Measurements from ENCODE around the gene DAAM1.

The DAAM1 gene

DNA sequence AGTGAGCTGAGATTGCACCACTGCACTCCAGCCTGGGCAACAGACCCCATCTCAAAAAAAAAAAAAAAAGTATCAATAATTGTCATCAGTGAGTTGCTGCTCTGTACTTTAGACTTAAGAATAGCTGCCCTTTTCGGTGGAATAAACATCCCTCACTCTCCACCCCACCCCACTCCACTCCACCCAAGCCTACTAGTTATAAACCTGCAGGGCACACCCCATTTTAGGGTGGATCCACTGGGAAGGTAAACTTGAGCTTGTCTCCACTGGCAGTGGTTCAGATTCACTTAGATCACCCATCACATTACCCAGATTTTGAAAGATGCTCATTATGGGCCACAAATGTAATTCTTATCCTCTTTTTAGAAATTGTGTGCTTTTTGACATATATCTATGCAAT, 170.3 kb downstream of the DAAM1 start:
- no peak for DNase-seq (ENCODE audit: low read depth, low spot score)
- POLR2A ChIA-PET, result no interaction called here
- TF ChIP-seq CTCF (IDR thresholded peaks at IDR 0.05; ENCODE audit: insufficient read depth, low read length, missing control alignments), result no peak
- CTCF ChIA-PET, result interaction anchor here (1.3 kb wide), 1 partner anchor 11 kb away, joined by 4 read pairs; no protein-coding TSS in a partner anchor
- no peak overlapping the region for H3K4me3 ChIP-seq (ENCODE audit: low read depth, low read length)

GRCh38 chr14:59359431-59360124, 171.1 kb downstream of the DAAM1 start:
- TF ChIP-seq CTCF (IDR thresholded peaks at IDR 0.05; ENCODE audit: insufficient read depth, low read length, missing control alignments), result no peak
- ChIA-PET CTCF (no interaction called here), POLR2A (no interaction called here)
- no peak overlapping the region for H3K4me3 ChIP-seq (ENCODE audit: low read depth, low read length)
- no peak for DNase-seq (ENCODE audit: low read depth, low spot score)

DNA sequence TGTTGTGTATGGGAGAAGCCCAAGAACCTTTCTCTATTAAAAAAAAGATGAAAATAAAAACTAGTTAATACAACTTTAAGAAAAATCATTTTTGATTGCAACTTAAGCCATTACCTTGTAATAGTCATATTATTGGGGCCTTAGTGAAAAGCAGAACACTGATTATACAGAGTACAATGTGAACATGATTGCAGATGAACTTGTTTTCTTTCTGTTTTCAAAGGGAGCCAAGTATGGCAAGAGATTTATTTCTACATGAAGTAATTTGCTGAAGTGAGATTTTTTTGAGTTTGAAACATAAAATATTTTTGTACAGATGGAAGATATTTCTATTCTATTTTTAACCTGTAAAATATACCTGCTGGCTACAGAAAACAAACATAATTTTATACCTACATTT, 171.8 kb downstream of the DAAM1 start:
- H3K4me3 ChIP-seq (ENCODE audit: low read depth, low read length), result no peak overlapping the region
- ChIA-PET POLR2A (no interaction called here), CTCF (no interaction called here)
- DNase-seq (ENCODE audit: low read depth, low spot score), result no peak
- no peak for TF ChIP-seq CTCF (IDR thresholded peaks at IDR 0.05; ENCODE audit: insufficient read depth, low read length, missing control alignments)

- ChIA-PET POLR2A (interaction anchor here (0.6 kb wide), 1 partner anchor 216 kb away, joined by 5 read pairs; no protein-coding TSS in a partner anchor), CTCF (no interaction called here)
- TF ChIP-seq CTCF (IDR thresholded peaks at IDR 0.05; ENCODE audit: insufficient read depth, low read length, missing control alignments), result no peak
- no peak for DNase-seq (ENCODE audit: low read depth, low spot score)
- no peak overlapping the region for H3K4me3 ChIP-seq (ENCODE audit: low read depth, low read length)
These were observed 172.7 kb downstream of the DAAM1 start for GRCh38 chr14:59360923-59361794.

DNA sequence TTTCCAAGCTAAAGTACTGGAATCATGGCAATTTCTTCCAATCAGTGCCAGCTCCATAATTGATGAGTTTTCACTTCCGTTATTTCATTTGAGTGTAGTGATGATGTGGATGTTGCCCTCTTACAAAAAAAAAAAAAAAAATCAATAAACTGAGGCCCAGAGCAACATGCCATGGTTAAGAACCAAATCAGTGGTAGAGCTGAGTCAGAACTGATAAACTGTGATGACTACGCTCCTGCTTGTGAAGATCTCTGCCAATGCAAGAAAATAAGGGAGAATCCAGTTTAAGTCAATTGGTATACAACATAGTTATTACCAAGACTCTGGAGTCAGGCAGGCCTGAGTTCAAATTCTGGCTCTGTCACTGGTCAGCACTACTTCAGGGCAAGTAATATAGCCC, 174.0 kb downstream of the DAAM1 start:
- no peak overlapping the region for H3K4me3 ChIP-seq (ENCODE audit: low read depth, low read length)
- CTCF ChIA-PET, result no interaction called here
- POLR2A ChIA-PET, result no interaction called here
- DNase-seq (ENCODE audit: low read depth, low spot score), result no peak
- TF ChIP-seq CTCF (IDR thresholded peaks at IDR 0.05; ENCODE audit: insufficient read depth, low read length, missing control alignments), result no peak

GRCh38 chr14:59363531-59364226, 175.2 kb downstream of the DAAM1 start:
- POLR2A ChIA-PET, result no interaction called here
- no peak overlapping the region; the same call in 1 of the 2 replicates for H3K4me3 ChIP-seq (ENCODE audit: low read depth, low read length)
- CTCF ChIA-PET, result no interaction called here
- DNase-seq (ENCODE audit: low read depth, low spot score), result no peak
- TF ChIP-seq CTCF (IDR thresholded peaks at IDR 0.05; ENCODE audit: insufficient read depth, low read length, missing control alignments), result no peak
